ENCODE data around the gene ZNF439. TPM values are rescaled to one million over a fixed set of nuclear protein-coding genes. Genes with fewer than 3 reads are reported as not detected.

ZNF439 gene
- total RNA-seq, 2 donors from 2014 or later, result 0.38 to 1.4 TPM

- Mint-ChIP-seq H3K36me3 (ENCODE audit: low read depth) (peaks cover 71% of the 10 kb centered on the region), H3K9me3 (peaks cover 89% of the 10 kb centered on the region)
- WGBS, 2 experiments (ENCODE audit: insufficient coverage in 1 of 2, insufficient read length in 1 of 2), result 94 to 97% methylated on average over 5 of the region's 5 CpGs
Measured at GRCh38 chr19:11890634-11891033, 42.1 kb downstream of the ZNF439 start.

GRCh38 chr19:11894851-11895250 lies 46.3 kb downstream of the ZNF439 start:
- Histone ChIP-seq H3K4me1 (ENCODE audit: control insufficient read depth, insufficient read depth, low read length) (no peaks in the 10 kb centered on the region), H3K9me3 (ENCODE audit: control insufficient read depth, low read length) (peaks cover 90% of the 10 kb centered on the region), H3K4me3 (ENCODE audit: low read length) (no peak overlapping the region), H3K36me3 (ENCODE audit: control insufficient read depth, insufficient read depth, low read length) (peaks cover 85% of the 10 kb centered on the region), H3K9ac (ENCODE audit: extremely low read depth, low read length, poor library complexity, severe bottlenecking) (no peak overlapping the region), H3K27ac (ENCODE audit: low read depth, low read length) (no peak overlapping the region), H3K27me3 (ENCODE audit: control insufficient read depth, insufficient read depth, low read length, poor library complexity, severe bottlenecking) (no peaks in the 10 kb centered on the region)
- no peak overlapping the region for H3K27ac Mint-ChIP-seq
- H3K9me3 Mint-ChIP-seq, result peaks cover 93% of the 10 kb centered on the region
- H3K27me3 Mint-ChIP-seq (ENCODE audit: insufficient read depth), result no peaks in the 10 kb centered on the region
- H3K4me3 Mint-ChIP-seq, result no peak overlapping the region
- TF ChIP-seq CTCF (conservative IDR thresholded peaks at IDR 0.05), result no peak
- peaks cover 90% of the 10 kb centered on the region for H3K36me3 Mint-ChIP-seq (ENCODE audit: low read depth)
- WGBS, 2 experiments (ENCODE audit: insufficient coverage in 1 of 2, insufficient read length in 1 of 2), result 95% methylated on average over 4 to 6 of the region's 6 CpGs
- DNase-seq, result no peak
- H3K4me1 Mint-ChIP-seq, result peaks cover under 1% of the 10 kb centered on the region

More at GRCh38 chr19:11890634-11891033, 42.1 kb downstream of the ZNF439 start:
- H3K9ac ChIP-seq (ENCODE audit: extremely low read depth, low read length, poor library complexity, severe bottlenecking), result no peak overlapping the region
- Mint-ChIP-seq H3K27me3 (ENCODE audit: insufficient read depth) (peaks cover 5% of the 10 kb centered on the region), H3K4me3 (no peak overlapping the region), H3K4me1 (peaks cover 11% of the 10 kb centered on the region), H3K27ac (no peak overlapping the region)
- peak overlapping the region; percentile 44 for H3K27ac ChIP-seq (ENCODE audit: low read depth, low read length)
- TF ChIP-seq CTCF (conservative IDR thresholded peaks at IDR 0.05), result no peak
- H3K27me3 ChIP-seq (ENCODE audit: control insufficient read depth, insufficient read depth, low read length, poor library complexity, severe bottlenecking), result no peaks in the 10 kb centered on the region
- peaks cover 58% of the 10 kb centered on the region for H3K36me3 ChIP-seq (ENCODE audit: control insufficient read depth, insufficient read depth, low read length)
- no peak for DNase-seq
- no peaks in the 10 kb centered on the region for H3K4me1 ChIP-seq (ENCODE audit: control insufficient read depth, insufficient read depth, low read length)
- peak overlapping the region; percentile 94 for H3K4me3 ChIP-seq (ENCODE audit: low read length)
- peaks cover 66% of the 10 kb centered on the region for H3K9me3 ChIP-seq (ENCODE audit: control insufficient read depth, low read length)

GRCh38 chr19:11902228-11902627 lies 53.7 kb downstream of the ZNF439 start:
- Mint-ChIP-seq H3K9me3 (peaks cover 98% of the 10 kb centered on the region), H3K4me1 (no peaks in the 10 kb centered on the region), H3K4me3 (no peak overlapping the region), H3K27me3 (ENCODE audit: insufficient read depth) (no peaks in the 10 kb centered on the region), H3K27ac (no peak overlapping the region), H3K36me3 (ENCODE audit: low read depth) (peaks cover 90% of the 10 kb centered on the region)
- H3K9me3 ChIP-seq (ENCODE audit: control insufficient read depth, low read length), result peaks cover 96% of the 10 kb centered on the region
- 100% methylated on average over 1 to 2 of the region's 3 CpGs for WGBS, 2 experiments (ENCODE audit: insufficient coverage in 1 of 2, insufficient read length in 1 of 2)
- no peaks in the 10 kb centered on the region for H3K27me3 ChIP-seq (ENCODE audit: control insufficient read depth, insufficient read depth, low read length, poor library complexity, severe bottlenecking)
- DNase-seq, result no peak
- no peak for TF ChIP-seq CTCF (conservative IDR thresholded peaks at IDR 0.05)
- peaks cover 83% of the 10 kb centered on the region for H3K36me3 ChIP-seq (ENCODE audit: control insufficient read depth, insufficient read depth, low read length)
- H3K4me3 ChIP-seq (ENCODE audit: low read length), result peak overlapping the region; percentile 79
- no peak overlapping the region for H3K9ac ChIP-seq (ENCODE audit: extremely low read depth, low read length, poor library complexity, severe bottlenecking)
- H3K4me1 ChIP-seq (ENCODE audit: control insufficient read depth, insufficient read depth, low read length), result no peaks in the 10 kb centered on the region
- H3K27ac ChIP-seq (ENCODE audit: low read depth, low read length), result no peak overlapping the region
